ENCODE data around the gene TNPO3. TPM values are rescaled to one million over a fixed set of nuclear protein-coding genes. Genes with fewer than 3 reads are reported as not detected.

Gene TNPO3
- total RNA-seq, 2 experiments from 2014 or later = 17.1 to 18.7 TPM

- Mint-ChIP-seq H3K27me3 (peaks cover 42% of the 10 kb centered on the region), H3K4me1 (ENCODE audit: low read depth) (peaks cover 6% of the 10 kb centered on the region), H3K4me3 (no peak overlapping the region), H3K9me3 (no peaks in the 10 kb centered on the region), H3K36me3 (ENCODE audit: low read depth) (no peaks in the 10 kb centered on the region), H3K27ac (no peak overlapping the region)
- Histone ChIP-seq H3K4me3 (ENCODE audit: low read length) (no peak overlapping the region), H3K4me1 (ENCODE audit: insufficient read depth, low read length) (peaks cover 13% of the 10 kb centered on the region), H3K9me3 (ENCODE audit: control insufficient read depth in 1 of 2, insufficient read depth in 1 of 2, low read length in 2 of 2) (peaks cover 0 to 8% of the 10 kb centered on the region in 2 experiments), H3K27me3 (ENCODE audit: control insufficient read depth in 1 of 2, insufficient read depth in 2 of 2, low read length in 2 of 2) (peaks cover 22 to 26% of the 10 kb centered on the region in 2 experiments), H3K27ac (ENCODE audit: low read depth in 1 of 2, low read length in 2 of 2) (no peak overlapping the region), H3K36me3 (ENCODE audit: insufficient read depth, low read length) (no peaks in the 10 kb centered on the region)
- ATAC-seq (ENCODE audit: poor library complexity) (no peak), DNase-seq (no peak)
- intact Hi-C loops (cut with DNase I, micrococcal nuclease) = no loop called here
- no peak for TF ChIP-seq CTCF (IDR thresholded peaks at IDR 0.05)
- CTCF ChIA-PET = no interaction called here
- POLR2A ChIA-PET = no interaction called here
Measured at GRCh38 chr7:128918016-128918665, 136.8 kb downstream of the TNPO3 start.

GRCh38 chr7:128917122-128917521, 137.8 kb downstream of the TNPO3 start:
- no peak for DNase-seq
- H3K4me3 Mint-ChIP-seq = no peak overlapping the region
- peaks cover 47% of the 10 kb centered on the region for H3K27me3 Mint-ChIP-seq
- H3K27me3 ChIP-seq (ENCODE audit: control insufficient read depth in 1 of 2, insufficient read depth in 2 of 2, low read length in 2 of 2) = peaks cover 19 to 26% of the 10 kb centered on the region in 2 experiments
- ChIA-PET POLR2A (no interaction called here), CTCF (no interaction called here)
- H3K4me1 Mint-ChIP-seq (ENCODE audit: low read depth) = peaks cover 6% of the 10 kb centered on the region
- H3K4me1 ChIP-seq (ENCODE audit: insufficient read depth, low read length) = peaks cover 13% of the 10 kb centered on the region
- no peak overlapping the region for H3K27ac ChIP-seq (ENCODE audit: low read depth in 1 of 2, low read length in 2 of 2)
- H3K36me3 ChIP-seq (ENCODE audit: insufficient read depth, low read length) = no peaks in the 10 kb centered on the region
- ATAC-seq (ENCODE audit: poor library complexity) = no peak
- no peaks in the 10 kb centered on the region for H3K9me3 Mint-ChIP-seq
- peaks cover 0 to 8% of the 10 kb centered on the region in 2 experiments for H3K9me3 ChIP-seq (ENCODE audit: control insufficient read depth in 1 of 2, insufficient read depth in 1 of 2, low read length in 2 of 2)
- H3K27ac Mint-ChIP-seq = no peak overlapping the region
- intact Hi-C loops (cut with DNase I, micrococcal nuclease) = no loop called here
- no peak for TF ChIP-seq CTCF (IDR thresholded peaks at IDR 0.05)
- H3K36me3 Mint-ChIP-seq (ENCODE audit: low read depth) = no peaks in the 10 kb centered on the region
- H3K4me3 ChIP-seq (ENCODE audit: low read length) = no peak overlapping the region

- no peaks in the 10 kb centered on the region for H3K36me3 ChIP-seq (ENCODE audit: insufficient read depth, low read length)
- no peak overlapping the region for H3K4me3 Mint-ChIP-seq
- no peak for TF ChIP-seq CTCF (IDR thresholded peaks at IDR 0.05)
- no peaks in the 10 kb centered on the region for H3K36me3 Mint-ChIP-seq (ENCODE audit: low read depth)
- no peak overlapping the region for H3K27ac ChIP-seq (ENCODE audit: low read depth in 1 of 2, low read length in 2 of 2)
- DNase-seq (no peak), ATAC-seq (ENCODE audit: poor library complexity) (no peak)
- H3K27me3 Mint-ChIP-seq = peaks cover 53% of the 10 kb centered on the region
- H3K4me3 ChIP-seq (ENCODE audit: low read length) = no peak overlapping the region
- peaks cover 6% of the 10 kb centered on the region for H3K4me1 Mint-ChIP-seq (ENCODE audit: low read depth)
- POLR2A ChIA-PET = no interaction called here
- peaks cover 13% of the 10 kb centered on the region for H3K4me1 ChIP-seq (ENCODE audit: insufficient read depth, low read length)
- CTCF ChIA-PET = no interaction called here
- H3K27me3 ChIP-seq (ENCODE audit: control insufficient read depth in 1 of 2, insufficient read depth in 2 of 2, low read length in 2 of 2) = peaks cover 19 to 28% of the 10 kb centered on the region in 2 experiments
- intact Hi-C loops (cut with DNase I, micrococcal nuclease) = no loop called here
- H3K9me3 ChIP-seq (ENCODE audit: control insufficient read depth in 1 of 2, insufficient read depth in 1 of 2, low read length in 2 of 2) = peaks cover 0 to 8% of the 10 kb centered on the region in 2 experiments
- H3K9me3 Mint-ChIP-seq = no peaks in the 10 kb centered on the region
- H3K27ac Mint-ChIP-seq = no peak overlapping the region
Measured at GRCh38 chr7:128916643-128916915, 138.3 kb downstream of the TNPO3 start.

All from CD4-positive, alpha-beta T cell (primary cell).